GM18498 (cell line): ENCODE results near the gene TNMD.

ENCODE experiments used
- ATAC-seq: cut with Tn5 transposase; IDR thresholded peaks from one replicate; pipeline ENCODE4 v1.9.1; 2021; ENCODE audit warnings: mild to moderate bottlenecking, moderate library complexity; ENCODE audit not compliant: unreplicated experiment

TNMD gene

GRCh38 chrX:100643956-100644860 lies 59.5 kb downstream of the TNMD start, which contains the start of gene SRPX2:
TSS of gene SRPX2 (plus strand) at chrX:100644199. CDS start at chrX:100646323, 2,124 bp downstream.
- no peak for ATAC-seq

GRCh38 chrX:100645106-100645505 lies 60.4 kb downstream of the TNMD start:
- ATAC-seq: no peak

GRCh38 chrX:100647095-100647494 lies 62.4 kb downstream of the TNMD start:
- ATAC-seq: no peak

- no peak for ATAC-seq
Measured at GRCh38 chrX:100647739-100648138, 63.0 kb downstream of the TNMD start.

GRCh38 chrX:100648458-100649417 lies 64.0 kb downstream of the TNMD start:
- ATAC-seq: no peak
